GM18519 (cell line): ENCODE results near the gene ZBTB7C.

Experiments used
- ATAC-seq: cut with Tn5 transposase; IDR thresholded peaks from one replicate; pipeline ENCODE4 v1.9.1; 2021; ENCODE audit warnings: mild to moderate bottlenecking, moderate library complexity; ENCODE audit not compliant: unreplicated experiment, low FRiP score

The ZBTB7C gene

DNA sequence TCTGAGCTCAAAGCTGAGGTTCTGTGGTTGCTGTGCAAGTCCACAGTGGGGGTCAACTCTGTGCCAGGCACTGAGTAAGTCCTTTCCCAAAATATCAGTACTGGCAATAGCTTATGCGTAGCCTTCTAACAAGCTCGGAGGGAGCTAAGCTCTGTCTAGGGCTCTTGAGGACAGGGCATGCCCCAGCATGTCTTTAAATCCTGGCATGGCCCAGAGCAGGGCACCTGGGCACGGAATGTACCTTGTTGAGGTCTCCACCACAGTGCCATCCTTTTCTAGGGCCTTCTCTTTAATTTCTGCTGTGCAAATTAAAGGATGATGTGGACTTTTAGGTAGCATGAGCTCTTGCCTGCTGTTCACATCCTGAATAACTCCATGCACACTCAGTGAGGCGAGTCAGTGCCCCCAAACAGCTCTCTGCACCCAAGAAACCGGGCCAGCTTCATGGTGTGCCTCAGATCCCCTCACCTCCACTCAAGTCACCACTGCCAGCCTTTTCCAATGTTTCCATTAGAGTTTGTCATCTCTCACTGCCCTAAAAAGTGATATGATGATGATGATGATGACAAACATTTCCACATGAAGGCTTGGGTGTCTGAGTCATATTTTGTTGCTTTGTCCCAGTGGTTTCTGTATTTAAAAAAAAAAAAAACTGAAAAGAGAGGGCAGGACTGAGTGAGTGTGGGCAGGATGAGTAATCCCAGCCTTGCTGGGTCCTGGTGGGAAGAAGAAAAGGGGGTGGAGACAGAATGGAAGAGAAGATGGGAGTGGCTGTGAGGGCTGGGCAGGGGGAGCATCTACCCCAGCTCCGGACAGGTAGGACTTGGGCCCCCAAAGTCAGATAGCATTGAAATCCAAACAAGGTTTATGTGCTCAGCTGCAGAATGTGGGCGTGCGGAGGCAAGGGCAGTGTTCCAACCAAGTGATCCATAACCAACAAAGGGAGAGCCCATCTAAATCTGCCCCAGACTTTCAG is 78.9 kb downstream of the ZBTB7C start:
- ATAC-seq = no peak

DNA sequence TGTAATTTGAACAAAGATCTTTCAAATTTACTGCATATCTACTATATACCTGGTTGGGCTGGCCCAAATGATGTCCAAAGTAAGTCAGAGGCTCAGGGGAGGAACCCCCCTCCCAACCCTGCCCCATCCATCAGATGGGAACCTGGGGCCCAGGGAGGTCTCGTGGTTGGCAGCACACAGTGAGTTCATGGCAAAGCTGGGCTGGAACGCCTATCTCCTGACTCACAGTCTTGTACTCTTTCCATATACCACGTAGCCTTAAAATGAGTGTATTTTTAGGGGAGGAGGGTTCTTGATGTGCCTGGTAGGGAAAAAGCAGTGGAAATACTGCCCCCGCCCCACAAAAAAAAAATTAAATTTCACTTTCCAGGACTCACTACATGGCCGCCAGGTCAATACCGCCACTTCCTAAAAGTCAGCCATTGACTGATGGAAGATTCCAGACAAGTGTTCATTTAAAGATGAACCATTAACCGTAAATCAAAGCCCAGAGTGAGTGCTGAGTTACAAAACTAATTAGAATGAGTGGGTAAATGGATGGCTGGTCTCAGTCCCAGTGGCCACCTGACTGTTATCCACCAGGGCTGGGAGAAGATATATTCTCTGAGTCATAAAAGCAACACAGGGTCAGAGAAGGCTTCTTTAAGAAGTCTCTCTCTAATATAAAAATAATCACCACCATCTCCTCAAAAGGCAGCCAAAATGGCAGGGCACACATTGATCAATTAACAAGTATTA is 80.5 kb downstream of the ZBTB7C start:
- no peak for ATAC-seq

DNA sequence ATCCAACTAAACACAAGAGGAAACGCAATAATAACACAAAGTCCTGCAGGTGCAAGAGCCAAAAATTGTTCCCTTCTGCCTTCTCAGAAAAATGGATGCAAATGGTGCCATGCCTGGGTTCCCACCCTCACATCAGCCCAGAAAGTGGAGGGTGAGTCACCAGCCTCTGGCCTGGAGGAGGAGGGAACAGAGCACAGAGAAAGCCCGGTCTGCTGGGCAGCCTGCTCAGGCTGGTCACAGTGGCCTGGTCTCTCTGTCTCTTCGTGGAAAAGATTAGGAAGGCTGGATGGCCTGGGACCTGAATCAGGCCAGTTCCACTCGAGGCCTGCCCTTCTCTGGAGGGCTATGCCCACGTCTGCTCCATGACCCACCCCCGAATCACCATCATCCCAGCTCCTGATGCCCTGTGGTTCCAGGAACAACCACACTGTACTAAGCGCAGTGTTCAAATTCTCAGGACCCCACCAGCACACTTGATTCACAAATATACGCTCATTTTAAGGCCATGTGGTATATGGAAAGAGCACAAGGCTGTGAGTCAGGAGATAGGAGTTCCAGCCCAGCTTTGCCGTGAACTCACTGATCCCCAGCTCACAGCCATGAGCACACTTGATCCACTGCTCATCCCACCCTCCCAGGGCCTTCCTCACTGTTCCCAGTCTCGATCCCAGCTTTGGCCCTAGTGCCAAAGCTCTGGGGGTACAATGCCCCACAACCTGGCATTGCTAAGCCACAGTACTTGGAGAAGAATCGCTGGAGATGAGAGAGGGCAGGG is 82.1 kb downstream of the ZBTB7C start:
- no peak for ATAC-seq

DNA sequence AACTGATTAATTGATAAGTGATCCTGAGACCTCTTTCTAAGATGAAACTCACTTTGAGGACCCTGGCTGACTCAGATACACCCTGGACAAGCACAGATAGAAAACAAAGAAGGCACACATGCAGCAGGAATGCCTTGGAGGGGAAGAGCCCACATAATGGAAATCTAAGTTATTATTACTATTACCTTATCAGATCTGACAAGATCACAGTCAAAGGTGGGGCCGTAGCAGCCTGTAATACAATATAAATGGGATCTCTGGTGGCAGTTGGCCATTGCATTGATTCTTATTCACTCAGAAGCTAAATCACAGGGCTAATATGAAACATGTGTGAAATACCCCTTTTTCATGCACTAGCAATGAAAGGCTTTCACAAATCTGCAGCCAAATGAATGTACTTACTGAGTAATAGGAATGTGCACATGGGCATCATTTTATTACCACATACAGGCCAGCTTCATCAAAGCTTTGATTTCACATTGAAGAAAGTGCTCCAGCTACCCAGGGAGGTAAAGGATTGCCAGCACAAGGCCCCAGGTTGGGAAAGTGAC is 84.0 kb downstream of the ZBTB7C start:
- ATAC-seq = no peak

DNA sequence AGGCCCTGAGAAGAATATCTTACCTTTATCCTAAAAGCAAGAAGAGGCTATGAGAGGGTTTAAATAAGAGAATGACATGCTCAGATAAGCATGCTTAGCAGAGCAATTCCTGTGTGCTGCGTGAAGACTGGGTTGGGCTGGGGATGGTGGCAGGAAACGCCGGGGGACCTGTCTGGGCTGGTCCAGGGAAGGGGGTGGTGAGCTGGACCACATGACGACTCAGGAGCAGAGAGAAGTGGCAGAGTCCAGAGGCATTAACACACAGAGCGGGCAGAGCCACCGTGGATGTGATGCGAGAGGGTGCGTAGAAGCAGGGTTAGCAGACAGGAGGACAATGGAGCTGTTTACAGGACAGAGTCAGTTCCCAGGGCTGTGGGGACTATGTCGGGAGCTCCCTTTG is 84.5 kb downstream of the ZBTB7C start:
- no peak for ATAC-seq

DNA sequence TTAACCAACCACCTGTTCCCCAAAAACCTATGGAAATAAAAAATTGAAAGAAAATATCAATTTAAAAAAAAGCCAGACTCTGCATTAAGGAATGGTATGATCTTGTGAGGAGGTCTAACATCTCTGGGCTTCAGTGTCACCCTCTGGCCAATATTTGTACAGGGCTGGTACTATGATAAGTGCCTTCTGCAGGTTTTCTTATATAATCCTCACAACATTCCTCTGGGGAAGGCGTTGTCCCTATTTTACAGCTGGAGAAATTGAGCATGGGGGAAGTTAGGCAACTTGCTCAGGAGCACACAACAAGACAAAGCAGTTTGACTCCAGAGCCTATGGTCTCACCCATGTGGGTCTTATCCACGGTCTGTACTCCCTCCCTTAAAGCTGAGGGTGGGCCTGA is 86.0 kb downstream of the ZBTB7C start:
- ATAC-seq = no peak

DNA sequence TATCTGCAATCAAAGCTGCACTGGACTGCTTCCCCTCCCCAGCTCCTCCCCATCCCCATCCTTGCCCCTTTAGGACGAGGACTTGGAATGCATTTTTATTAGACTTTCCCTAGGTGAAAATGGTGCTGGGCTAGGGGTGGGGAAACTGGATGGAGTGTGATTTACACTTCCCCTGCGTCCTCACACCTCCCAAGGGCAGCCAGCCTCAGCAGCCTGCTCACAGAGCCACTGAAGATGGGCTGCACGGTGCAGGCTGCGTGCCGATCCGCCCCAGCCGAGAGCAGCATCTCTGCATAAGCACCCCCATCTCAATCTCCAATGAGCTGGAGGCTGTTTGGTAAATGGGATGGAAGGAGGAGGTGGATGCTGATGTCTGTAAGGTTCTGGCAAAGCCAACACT is 87.6 kb downstream of the ZBTB7C start:
- no peak for ATAC-seq

DNA sequence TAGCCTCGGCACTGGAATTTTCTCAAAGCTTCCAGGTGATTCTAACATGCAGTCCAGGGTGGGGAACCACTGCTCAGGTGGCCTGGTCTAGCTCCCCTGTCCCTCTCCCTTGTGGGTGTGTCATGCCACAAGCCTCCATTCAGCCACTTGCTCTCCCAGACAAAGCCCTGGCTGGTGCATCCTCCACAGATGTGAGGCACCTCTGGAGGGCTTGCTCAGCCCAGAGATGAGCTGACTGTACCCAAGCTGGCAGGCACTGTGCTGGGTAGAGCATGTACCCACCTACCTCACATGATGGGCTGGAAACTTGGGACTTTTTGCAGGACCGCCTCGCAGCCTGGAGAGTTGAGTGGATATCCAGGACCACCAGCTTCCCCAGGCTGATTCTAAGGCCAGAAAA is 88.1 kb downstream of the ZBTB7C start:
- no peak for ATAC-seq

DNA sequence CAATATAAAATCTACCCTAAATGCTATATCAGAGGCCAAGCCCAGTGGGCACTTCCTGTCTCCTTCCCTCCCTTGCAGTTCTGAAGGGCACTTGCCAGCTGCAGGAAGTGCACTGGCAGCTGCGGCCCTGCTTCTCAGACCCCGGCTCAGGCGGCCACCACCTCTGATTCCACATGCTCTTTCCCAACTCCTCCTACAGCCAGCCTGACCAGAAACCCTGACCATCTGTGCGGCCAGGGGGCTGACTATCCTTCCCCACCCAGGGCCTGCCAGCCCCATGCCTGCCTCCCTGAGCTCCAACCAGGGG is 88.6 kb downstream of the ZBTB7C start:
- no peak for ATAC-seq

DNA sequence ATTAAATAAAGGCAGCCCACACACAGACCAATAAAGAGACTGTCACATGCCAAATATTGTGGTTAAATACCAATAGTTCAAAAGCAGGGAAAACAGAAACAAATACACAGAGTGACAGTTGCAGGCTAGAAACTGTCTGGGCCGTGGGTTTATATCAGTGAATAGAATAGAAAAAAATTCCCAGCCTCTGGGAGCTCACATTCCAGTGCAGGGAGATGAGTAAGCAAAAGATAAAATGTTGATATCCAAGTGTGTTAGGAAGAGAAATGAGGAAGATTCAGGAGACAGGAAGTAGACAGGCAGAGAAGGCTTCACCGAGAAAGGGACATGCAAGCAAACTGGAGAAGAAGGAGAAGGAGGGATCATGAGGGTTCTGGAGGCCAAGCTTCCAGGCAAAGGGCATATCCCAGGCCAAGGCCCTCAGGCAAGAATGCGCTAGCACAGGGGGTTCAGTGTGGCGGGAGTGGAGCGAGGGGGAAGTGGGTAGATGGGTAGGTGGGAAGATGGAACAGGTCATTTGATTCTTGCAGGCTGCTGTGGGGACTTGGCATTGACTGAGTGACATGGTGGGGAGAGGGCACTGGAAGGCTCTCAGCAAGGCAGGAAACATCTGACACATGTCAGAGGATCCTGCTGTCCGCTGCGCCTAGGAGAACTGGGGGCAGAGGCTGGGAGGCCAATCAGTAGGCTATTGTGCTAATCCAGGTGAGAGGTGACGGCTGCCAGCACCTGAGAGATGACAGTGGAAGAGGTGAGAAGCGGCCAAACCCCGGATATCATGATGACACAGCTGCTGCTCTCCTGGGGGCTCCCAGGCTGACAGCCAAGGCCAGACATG is 89.2 kb downstream of the ZBTB7C start:
- ATAC-seq = no peak

DNA sequence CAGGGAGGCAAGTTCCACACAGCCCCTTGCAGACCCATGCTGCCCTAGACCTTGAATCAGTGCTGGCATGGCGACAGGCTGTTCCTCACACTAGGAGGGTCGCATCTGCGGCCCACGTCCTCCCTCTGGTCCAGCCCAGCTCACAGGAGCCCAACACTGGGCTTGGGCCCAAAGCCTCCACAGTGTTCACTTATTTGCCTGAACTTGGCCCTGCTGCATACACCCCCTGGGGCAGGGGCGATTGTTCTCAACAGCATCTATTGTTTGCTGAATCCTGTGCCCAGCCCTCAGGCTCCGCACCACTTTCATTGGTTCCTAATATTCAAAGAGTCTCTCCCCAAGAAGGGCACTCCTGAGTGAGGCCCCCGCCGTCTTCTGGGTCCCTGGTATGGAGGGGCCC is 90.7 kb downstream of the ZBTB7C start:
- ATAC-seq = no peak

DNA sequence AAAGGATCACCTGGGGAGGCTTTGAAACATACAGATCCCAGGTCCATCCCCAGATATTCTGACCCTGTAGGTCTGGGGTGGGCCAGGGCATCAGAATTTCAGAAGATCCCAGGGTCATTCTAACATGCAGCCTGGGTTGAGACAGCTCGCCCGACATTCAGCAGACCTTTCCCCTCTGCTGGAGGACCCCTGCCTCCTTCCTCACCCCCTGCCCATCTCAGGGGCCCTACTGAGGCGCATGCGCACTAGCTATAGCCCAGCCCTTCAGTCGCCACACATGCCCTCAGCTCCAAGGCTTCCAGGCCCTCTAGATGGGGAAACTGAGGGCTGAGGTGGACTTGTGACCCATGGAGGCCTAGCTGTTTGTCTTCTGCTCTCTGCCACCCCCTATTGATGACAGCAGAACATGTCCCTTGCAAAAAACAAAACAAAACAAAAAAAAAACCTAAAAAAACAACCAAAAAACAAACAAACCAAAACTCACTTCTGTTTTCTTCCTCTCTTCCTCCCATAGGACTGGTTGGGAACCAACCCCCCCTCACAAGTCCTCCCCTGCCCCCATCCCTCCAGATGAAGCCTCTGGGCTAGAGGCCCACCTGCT is 91.3 kb downstream of the ZBTB7C start:
- ATAC-seq = no peak

DNA sequence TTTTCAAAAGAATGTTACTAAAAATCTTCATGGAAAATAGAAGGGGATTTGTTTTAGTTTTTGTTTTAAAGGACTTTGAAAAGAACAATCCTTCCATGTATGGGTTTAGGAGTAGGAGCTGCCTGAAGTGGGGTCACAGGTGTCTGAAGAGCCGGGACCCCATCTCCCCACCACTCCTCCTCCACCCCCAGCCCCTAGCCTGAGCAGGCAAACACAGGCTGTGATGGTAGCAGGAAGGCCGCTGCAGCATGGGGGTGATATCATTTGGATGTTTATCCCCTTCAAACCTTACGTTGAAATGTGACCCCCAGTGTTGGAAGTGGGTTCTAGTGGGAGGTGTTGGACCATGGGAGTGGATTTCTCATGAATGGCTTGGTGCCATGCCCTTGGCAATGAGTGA is 93.0 kb downstream of the ZBTB7C start:
- no peak for ATAC-seq

DNA sequence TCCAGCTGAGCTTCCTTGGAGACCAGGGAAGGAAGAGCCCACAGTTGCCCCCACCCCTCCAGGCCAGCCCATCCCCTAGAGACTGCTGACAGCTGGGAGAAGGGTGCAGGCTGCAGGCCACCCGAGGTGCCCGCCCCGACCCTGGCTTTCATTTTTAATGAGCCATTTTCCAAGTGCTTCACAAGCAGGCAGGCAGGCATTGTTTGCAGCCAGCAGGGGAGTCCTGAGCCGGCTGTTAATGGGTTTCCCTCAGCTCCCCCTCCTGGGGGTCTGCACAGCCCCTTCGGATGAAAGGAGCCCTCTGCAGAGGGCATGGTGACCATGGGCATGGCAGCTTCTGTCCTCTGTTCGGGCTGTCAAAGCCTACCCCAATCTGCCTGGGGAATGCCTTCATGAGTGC is 94.5 kb downstream of the ZBTB7C start:
- ATAC-seq = no peak

DNA sequence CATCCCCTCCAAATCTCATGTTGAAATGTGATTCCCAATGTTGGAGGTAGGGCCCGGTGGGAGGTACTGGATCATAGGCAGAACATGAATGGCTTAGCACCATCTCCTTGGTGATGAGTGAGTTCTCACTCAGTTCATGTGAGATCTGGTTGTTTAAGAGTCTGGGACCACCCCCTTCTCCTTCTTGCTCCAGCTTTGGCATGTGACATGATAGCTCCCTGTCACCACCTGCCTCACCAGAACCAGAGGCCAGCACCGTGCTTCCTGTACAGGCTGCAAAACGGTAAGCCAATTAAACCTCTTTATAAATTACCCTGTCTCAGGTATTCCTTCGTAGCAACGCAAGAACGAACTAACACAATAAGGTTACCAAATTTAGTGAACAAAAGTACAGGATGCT is 95.4 kb downstream of the ZBTB7C start:
- ATAC-seq = no peak

DNA sequence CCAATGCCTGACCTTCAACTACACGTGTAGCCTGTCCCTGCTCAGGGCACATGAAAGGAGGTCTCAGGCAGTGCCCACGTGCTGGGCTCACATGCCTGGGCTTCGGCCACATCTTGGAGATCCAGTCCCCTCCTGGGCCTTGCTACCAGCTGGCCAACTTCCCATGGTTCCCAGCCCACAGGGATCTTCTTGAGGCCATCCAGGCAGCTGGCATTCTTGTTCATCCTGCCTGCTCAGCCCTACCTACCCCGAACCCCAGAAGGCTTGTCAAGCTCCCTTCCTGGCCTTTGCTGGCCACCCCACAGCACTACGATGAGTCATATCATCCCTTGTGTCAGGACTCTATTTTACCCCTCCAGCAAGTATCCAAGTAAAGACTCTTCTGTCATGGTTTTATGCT is 97.1 kb downstream of the ZBTB7C start:
- ATAC-seq = no peak

DNA sequence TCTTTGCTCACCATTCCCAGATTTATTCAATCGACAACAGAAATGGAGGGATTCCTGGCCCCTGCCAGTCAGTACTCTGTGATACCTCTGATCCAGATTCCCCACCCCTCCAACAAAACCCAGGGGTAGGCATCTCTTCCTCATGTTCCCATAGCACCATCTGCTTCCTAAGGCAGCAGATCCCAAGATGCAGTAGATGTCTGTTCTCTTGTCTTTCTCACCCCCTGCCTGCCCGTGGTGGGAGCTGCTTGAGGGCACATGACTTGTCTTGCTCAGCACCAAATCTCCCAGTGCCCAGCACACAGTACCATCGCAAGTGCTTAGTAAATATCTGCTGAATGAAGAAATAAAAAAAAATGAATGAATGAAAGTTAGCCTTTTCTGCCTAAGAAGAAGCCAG is 98.2 kb downstream of the ZBTB7C start:
- no peak for ATAC-seq

DNA sequence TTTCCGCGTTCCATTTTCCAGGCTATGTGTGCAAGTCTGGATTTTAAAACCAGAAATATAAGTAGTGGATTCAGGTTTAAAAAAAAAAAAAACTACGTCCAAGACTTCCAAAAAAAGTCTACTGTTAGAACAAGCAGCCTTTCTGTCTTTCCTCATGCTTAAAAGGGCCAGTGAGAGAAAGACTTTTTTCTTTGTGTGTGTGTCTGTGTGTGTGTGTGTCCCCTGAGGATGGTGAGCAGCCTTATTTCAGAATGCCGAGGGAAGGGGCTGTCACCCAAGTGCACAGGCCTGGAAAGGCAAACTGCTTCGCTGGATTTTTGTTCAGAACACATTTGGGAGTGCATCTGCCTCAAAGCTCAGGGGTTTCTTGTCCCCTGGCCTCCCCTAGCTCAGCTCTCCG is 98.8 kb downstream of the ZBTB7C start:
- ATAC-seq = no peak

DNA sequence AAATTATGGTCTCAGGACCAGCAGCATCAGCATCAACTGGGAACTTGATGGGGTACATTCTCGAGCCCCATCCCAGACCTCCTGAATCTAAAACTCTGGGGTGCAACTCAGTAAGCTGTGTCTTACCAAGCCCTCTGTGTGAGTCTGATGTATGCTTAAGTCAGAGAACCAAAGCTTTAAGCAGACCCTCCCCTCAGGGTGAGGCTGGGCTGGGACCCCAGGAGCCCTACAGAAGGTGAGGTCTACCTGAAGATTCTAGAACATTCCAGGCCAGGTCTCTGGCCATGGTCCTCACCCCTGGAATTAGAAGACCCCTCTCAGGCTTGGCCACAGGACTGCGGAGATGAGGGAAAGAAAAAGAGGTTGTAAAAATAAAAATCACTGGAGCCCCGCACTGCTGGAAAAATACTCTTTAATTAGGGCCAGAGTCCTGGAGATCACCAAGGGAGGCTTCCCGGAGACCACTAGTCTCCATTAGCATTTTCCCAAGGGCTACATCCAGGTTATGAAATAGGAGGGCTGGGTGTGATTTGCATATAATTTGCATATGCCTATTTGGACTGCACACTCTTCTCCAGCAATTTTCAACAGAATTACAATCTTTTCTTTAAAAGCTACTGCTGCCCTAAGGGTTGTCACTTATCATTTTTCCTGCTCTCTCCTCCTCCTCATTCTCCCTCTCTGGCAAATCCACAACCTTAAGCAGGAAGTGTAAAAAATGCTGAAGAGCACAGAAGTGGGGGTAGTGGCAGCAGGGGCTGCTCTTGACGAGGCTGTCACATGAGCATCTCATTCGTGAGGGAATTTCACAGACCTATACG is 100.2 kb downstream of the ZBTB7C start:
- no peak for ATAC-seq
